ENCODE measurements around the gene TOMM5. TPM values are rescaled to one million over a fixed set of nuclear protein-coding genes. Genes with fewer than 3 reads are reported as not detected.
"Not testable (repeated sequence)": the region's sequence is repeated elsewhere in the genome, so short reads cannot be mapped to it uniquely, and the experiment has no call there.

Gene TOMM5
- total and polyA plus RNA-seq, 9 donors: 68.9 to 114 (median 84.8) TPM

GRCh38 chr9:37617832-37618231, 25.4 kb upstream of the TOMM5 start:
- peak; percentile 62 for DNase-seq
- no peaks in the 10 kb centered on the region for H3K9me3 ChIP-seq (replicated peaks; ENCODE audit: control insufficient read depth, low read depth, low read length)
- peak overlapping the region; percentile 68 for H3K27ac ChIP-seq (ENCODE audit: low read length)
- H3K36me3 ChIP-seq (ENCODE audit: control insufficient read depth, insufficient read depth, low read length): no peaks in the 10 kb centered on the region
- WGBS (ENCODE audit: insufficient coverage): 16% methylated on average over 3 of the region's 4 CpGs
- H3K27me3 ChIP-seq (ENCODE audit: control insufficient read depth, insufficient read depth, low read length): peaks cover 2% of the 10 kb centered on the region
- H3K4me3 ChIP-seq (ENCODE audit: low read length): no peak overlapping the region
- peaks cover 26% of the 10 kb centered on the region for H3K4me1 ChIP-seq (ENCODE audit: control insufficient read depth, insufficient read depth, low read length)

- 71% methylated on average over 2 of the region's 2 CpGs for WGBS (ENCODE audit: insufficient coverage)
- DNase-seq: peak; percentile 38
- H3K9me3 ChIP-seq (replicated peaks; ENCODE audit: control insufficient read depth, low read depth, low read length): no peaks in the 10 kb centered on the region
These were observed 24.8 kb upstream of the TOMM5 start for GRCh38 chr9:37617161-37617560.

GRCh38 chr9:37611961-37612360, 19.6 kb upstream of the TOMM5 start:
- DNase-seq: no peak
- Histone ChIP-seq H3K27ac (ENCODE audit: low read length) (no peak overlapping the region), H3K36me3 (ENCODE audit: control insufficient read depth, insufficient read depth, low read length) (no peaks in the 10 kb centered on the region), H3K4me3 (ENCODE audit: low read length) (no peak overlapping the region), H3K4me1 (ENCODE audit: control insufficient read depth, insufficient read depth, low read length) (peaks cover 3% of the 10 kb centered on the region), H3K27me3 (ENCODE audit: control insufficient read depth, insufficient read depth, low read length) (no peaks in the 10 kb centered on the region), H3K9me3 (replicated peaks; ENCODE audit: control insufficient read depth, low read depth, low read length) (no peaks in the 10 kb centered on the region)
- WGBS (ENCODE audit: insufficient coverage): no CpG with 5 or more reads among the region's 1 CpG

More at GRCh38 chr9:37617161-37617560, 24.8 kb upstream of the TOMM5 start:
- Histone ChIP-seq H3K27ac (ENCODE audit: low read length) (peak overlapping the region; percentile 20), H3K4me3 (ENCODE audit: low read length) (no peak overlapping the region), H3K36me3 (ENCODE audit: control insufficient read depth, insufficient read depth, low read length) (no peaks in the 10 kb centered on the region), H3K27me3 (ENCODE audit: control insufficient read depth, insufficient read depth, low read length) (peaks cover 2% of the 10 kb centered on the region), H3K4me1 (ENCODE audit: control insufficient read depth, insufficient read depth, low read length) (peaks cover 26% of the 10 kb centered on the region)

- H3K36me3 ChIP-seq (ENCODE audit: control insufficient read depth, insufficient read depth, low read length): no peaks in the 10 kb centered on the region
- no peaks in the 10 kb centered on the region for H3K4me1 ChIP-seq (ENCODE audit: control insufficient read depth, insufficient read depth, low read length)
- peaks cover 3% of the 10 kb centered on the region for H3K27me3 ChIP-seq (ENCODE audit: control insufficient read depth, insufficient read depth, low read length)
- no peak for DNase-seq
- no peak overlapping the region for H3K27ac ChIP-seq (ENCODE audit: low read length)
- 100% methylated on average over 1 of the region's 6 CpGs for WGBS (ENCODE audit: insufficient coverage)
- no peak overlapping the region for H3K4me3 ChIP-seq (ENCODE audit: low read length)
- H3K9me3 ChIP-seq (replicated peaks; ENCODE audit: control insufficient read depth, low read depth, low read length): no peaks in the 10 kb centered on the region
These were observed 18.6 kb upstream of the TOMM5 start for GRCh38 chr9:37611014-37611413.

GRCh38 chr9:37609735-37610397, 17.5 kb upstream of the TOMM5 start:
- Histone ChIP-seq H3K27ac (ENCODE audit: low read length) (no peak overlapping the region), H3K4me1 (ENCODE audit: control insufficient read depth, insufficient read depth, low read length) (no peaks in the 10 kb centered on the region)
- 59% methylated on average over 5 of the region's 6 CpGs for WGBS (ENCODE audit: insufficient coverage)

GRCh38 chr9:37608250-37608649, 15.9 kb upstream of the TOMM5 start:
- H3K9me3 ChIP-seq (replicated peaks; ENCODE audit: control insufficient read depth, low read depth, low read length): no peaks in the 10 kb centered on the region
- peaks cover 6% of the 10 kb centered on the region for H3K27me3 ChIP-seq (ENCODE audit: control insufficient read depth, insufficient read depth, low read length)
- H3K36me3 ChIP-seq (ENCODE audit: control insufficient read depth, insufficient read depth, low read length): no peaks in the 10 kb centered on the region
- no peak overlapping the region for H3K4me3 ChIP-seq (ENCODE audit: low read length)
- DNase-seq: no peak
- H3K4me1 ChIP-seq (ENCODE audit: control insufficient read depth, insufficient read depth, low read length): no peaks in the 10 kb centered on the region
- H3K27ac ChIP-seq (ENCODE audit: low read length): no peak overlapping the region

More at GRCh38 chr9:37609735-37610397, 17.5 kb upstream of the TOMM5 start:
- Histone ChIP-seq H3K36me3 (ENCODE audit: control insufficient read depth, insufficient read depth, low read length) (no peaks in the 10 kb centered on the region), H3K27me3 (ENCODE audit: control insufficient read depth, insufficient read depth, low read length) (peaks cover 6% of the 10 kb centered on the region), H3K9me3 (replicated peaks; ENCODE audit: control insufficient read depth, low read depth, low read length) (no peaks in the 10 kb centered on the region), H3K4me3 (ENCODE audit: low read length) (no peak overlapping the region)
- DNase-seq: no peak

- no peaks in the 10 kb centered on the region for H3K4me1 ChIP-seq (ENCODE audit: control insufficient read depth, insufficient read depth, low read length)
- H3K27ac ChIP-seq (ENCODE audit: low read length): no peak overlapping the region
- peaks cover 6% of the 10 kb centered on the region for H3K27me3 ChIP-seq (ENCODE audit: control insufficient read depth, insufficient read depth, low read length)
- H3K9me3 ChIP-seq (replicated peaks; ENCODE audit: control insufficient read depth, low read depth, low read length): no peaks in the 10 kb centered on the region
- no CpG with 5 or more reads among the region's 1 CpG for WGBS (ENCODE audit: insufficient coverage)
- no peak for DNase-seq
- H3K4me3 ChIP-seq (ENCODE audit: low read length): no peak overlapping the region
- H3K36me3 ChIP-seq (ENCODE audit: control insufficient read depth, insufficient read depth, low read length): no peaks in the 10 kb centered on the region
These were observed 11.9 kb upstream of the TOMM5 start for GRCh38 chr9:37604296-37604695.

- Histone ChIP-seq H3K36me3 (ENCODE audit: control insufficient read depth, insufficient read depth, low read length) (no peaks in the 10 kb centered on the region), H3K27me3 (ENCODE audit: control insufficient read depth, insufficient read depth, low read length) (peaks cover 6% of the 10 kb centered on the region), H3K4me3 (ENCODE audit: low read length) (no peak overlapping the region), H3K9me3 (replicated peaks; ENCODE audit: control insufficient read depth, low read depth, low read length) (no peaks in the 10 kb centered on the region), H3K27ac (ENCODE audit: low read length) (no peak overlapping the region), H3K4me1 (ENCODE audit: control insufficient read depth, insufficient read depth, low read length) (no peaks in the 10 kb centered on the region)
- 73% methylated on average over 3 of the region's 5 CpGs for WGBS (ENCODE audit: insufficient coverage)
- no peak for DNase-seq
These were observed 10.4 kb upstream of the TOMM5 start for GRCh38 chr9:37602817-37603216.

GRCh38 chr9:37602061-37602460, 9.7 kb upstream of the TOMM5 start:
- H3K4me1 ChIP-seq (ENCODE audit: control insufficient read depth, insufficient read depth, low read length); H3K9me3 ChIP-seq (replicated peaks; ENCODE audit: control insufficient read depth, low read depth, low read length); H3K4me3 ChIP-seq (ENCODE audit: low read length); H3K27me3 ChIP-seq (ENCODE audit: control insufficient read depth, insufficient read depth, low read length); H3K27ac ChIP-seq (ENCODE audit: low read length); DNase-seq; H3K36me3 ChIP-seq (ENCODE audit: control insufficient read depth, insufficient read depth, low read length): not testable (repeated sequence)
- WGBS (ENCODE audit: insufficient coverage): no CpG with 5 or more reads among the region's 4 CpGs

GRCh38 chr9:37596504-37596903, 4.1 kb upstream of the TOMM5 start:
- Histone ChIP-seq H3K4me1 (ENCODE audit: control insufficient read depth, insufficient read depth, low read length) (peaks cover 12% of the 10 kb centered on the region), H3K4me3 (ENCODE audit: low read length) (no peak overlapping the region), H3K27ac (ENCODE audit: low read length) (no peak overlapping the region), H3K36me3 (ENCODE audit: control insufficient read depth, insufficient read depth, low read length) (no peaks in the 10 kb centered on the region), H3K27me3 (ENCODE audit: control insufficient read depth, insufficient read depth, low read length) (peaks cover 4% of the 10 kb centered on the region), H3K9me3 (replicated peaks; ENCODE audit: control insufficient read depth, low read depth, low read length) (no peaks in the 10 kb centered on the region)
- DNase-seq: no peak
- WGBS (ENCODE audit: insufficient coverage): no CpG with 5 or more reads among the region's 2 CpGs
